K562 (cell line): Measurements from ENCODE around the gene PLXNB1. TPM values are rescaled to one million over a fixed set of nuclear protein-coding genes. Genes with fewer than 3 reads are reported as not detected.

ENCODE experiments used
- ATAC-seq: fragments of 200-7000 bp; cut with Tn5 transposase; 3 replicates; pipeline ENCODE4 v1.9.1; 2020; ENCODE audit warnings: moderate library complexity
- BruUV-seq: library from RNA; stranded (reverse); fragments of 400-500 nt; replicated peaks from 2 replicates; lab custom pipeline; 2021; lab: Mats Ljungman, UMichigan
- CTCF ChIA-PET: fragments of 300-600 bp; formaldehyde crosslinking; extraction: SDS; loops from one replicate; lab custom pipeline; 2021; ENCODE audit warnings: low intra/inter-chr PET ratio; lab: Yijun Ruan, JAX
- POLR2A ChIA-PET: fragments of 300-600, 350-650 bp; sonication (Branson Sonifier 250); formaldehyde crosslinking; extraction: SDS; loops from one replicate; lab custom pipeline; 2021; ENCODE audit warnings: antibody characterized with exemption, inconsistent platforms; lab: Yijun Ruan, JAX
- DNase-seq, 4 experiments: peaks; one replicate each; pipeline versions ENCODE4 v3.0.0 to v3.0.0-alpha.2; 2011 to 2018; ENCODE audit warnings: low spot score in 3 of 4, mixed read lengths in 3 of 4; ENCODE audit errors: extremely low read depth in 1 of 4
- FAIRE-seq: peaks from 2 replicates; lab custom pipeline; 2011; peaks lifted over from hg19 to GRCh38; lab: Jason Lieb, UNC
- H2AFZ ChIP-seq: 2 replicates; pipeline ENCODE4 v1.6.0; 2011; ENCODE audit warnings: low read depth, low read length, control low read depth, inconsistent platforms
- H3K27ac ChIP-seq: fragments of 200-600 bp; 3 replicates; pipeline ENCODE4 v1.8.0; 2011; ENCODE audit warnings: low read depth, mild to moderate bottlenecking, control low read depth, inconsistent platforms, low read length, moderate library complexity, mixed read lengths; ENCODE audit errors: extremely low read depth
- H3K27me3 ChIP-seq, 2 experiments: fragments of 300-600 bp in 1 of 2; 2 replicates in 1 of 2; 3 replicates in 1 of 2; pipeline versions ENCODE4 v1.6.0 to v1.8.0; 2011; ENCODE audit warnings: inconsistent platforms in 2 of 2, low read length in 2 of 2, mild to moderate bottlenecking in 1 of 2, mixed read lengths in 1 of 2, moderate library complexity in 1 of 2; ENCODE audit not compliant: control insufficient read depth in 2 of 2, insufficient read depth in 2 of 2
- H3K36me3 ChIP-seq: fragments of 300-600 bp; 3 replicates; pipeline ENCODE4 v1.8.0; 2011; ENCODE audit warnings: mild to moderate bottlenecking, low read length, inconsistent platforms; ENCODE audit not compliant: control insufficient read depth, insufficient read depth
- H3K4me1 ChIP-seq, 2 experiments: fragments of 200-600 bp in 1 of 2; replicated peaks in 1 of 2; 2 replicates in 1 of 2; 3 replicates in 1 of 2; pipeline versions ENCODE4 v1.5.1 to v1.8.0; 2011; ENCODE audit warnings: inconsistent platforms in 2 of 2, low read length in 2 of 2, mild to moderate bottlenecking in 1 of 2, mixed read lengths in 1 of 2, moderate library complexity in 1 of 2; ENCODE audit not compliant: control insufficient read depth in 2 of 2, insufficient read depth in 2 of 2
- H3K4me2 ChIP-seq: 2 replicates; pipeline ENCODE4 v1.6.1; 2011; ENCODE audit warnings: low read length, control low read depth, inconsistent platforms, mixed read lengths; ENCODE audit not compliant: insufficient read depth
- H3K4me3 ChIP-seq: fragments of 200-600 bp; sonication (generic), shearing (Covaris generic); 2 replicates; pipeline ENCODE4 v1.5.1; 2016; ENCODE audit warnings: control low read depth, inconsistent platforms
- H3K79me2 ChIP-seq: fragments of 200-600 bp; 3 replicates; pipeline ENCODE4 v1.8.0; 2011; ENCODE audit warnings: low read length, inconsistent platforms; ENCODE audit not compliant: control insufficient read depth, insufficient read depth
- H3K9ac ChIP-seq, 2 experiments: 2 replicates each; pipeline versions ENCODE4 v1.6.0 to v1.6.1; 2011; ENCODE audit warnings: low read depth in 2 of 2, low read length in 2 of 2, control low read depth in 1 of 2, inconsistent platforms in 1 of 2, mild to moderate bottlenecking in 1 of 2, mixed read lengths in 1 of 2; ENCODE audit not compliant: insufficient read depth in 1 of 2
- H3K9me1 ChIP-seq: one replicate; pipeline ENCODE4 v1.6.0; 2011; ENCODE audit warnings: inconsistent platforms, mild to moderate bottlenecking, low read length, moderate library complexity; ENCODE audit not compliant: control insufficient read depth, insufficient read depth
- H3K9me3 ChIP-seq: replicated peaks from 2 replicates; pipeline ENCODE4 v1.5.1; 2011; ENCODE audit warnings: low read depth, low read length, inconsistent platforms; ENCODE audit not compliant: control insufficient read depth, insufficient read depth
- H4K20me1 ChIP-seq: replicated peaks from 2 replicates; pipeline ENCODE4 v1.6.1; 2011; ENCODE audit warnings: low read length, inconsistent platforms, mixed read lengths; ENCODE audit not compliant: control insufficient read depth, insufficient read depth
- CBX3 ChIP-seq, 2 experiments: IDR thresholded peaks; 1 replicate in 1 of 2; 2 replicates in 1 of 2; pipeline ENCODE4 v1.6.1; 2012; ENCODE audit warnings: inconsistent platforms in 2 of 2, low read length in 2 of 2, borderline replicate concordance in 1 of 2, control low read depth in 1 of 2
- CTCF ChIP-seq, 3 experiments: IDR thresholded peaks in 2 of 3; conservative IDR thresholded peaks in 1 of 3; 2 replicates each; pipeline ENCODE4 v1.5.1; 2011 to 2012; ENCODE audit warnings: low read length in 3 of 3, mild to moderate bottlenecking in 3 of 3, control low read depth in 2 of 3, improper control_type of control experiment in 1 of 3, inconsistent platforms in 1 of 3, low read depth in 1 of 3, mixed read lengths in 1 of 3, moderate library complexity in 1 of 3; ENCODE audit not compliant: insufficient read depth in 2 of 3
- NFIC ChIP-seq: fragments of 450-650 bp; IDR thresholded peaks from 2 replicates; pipeline ENCODE4 v1.6.1; 2017; ENCODE audit warnings: mild to moderate bottlenecking, inconsistent platforms
- RFX1 ChIP-seq: fragments of 450-650 bp; IDR thresholded peaks from 2 replicates; pipeline ENCODE4 v1.6.1; 2016; ENCODE audit warnings: mild to moderate bottlenecking, moderate library complexity
- RFX5 ChIP-seq: IDR thresholded peaks from 2 replicates; pipeline ENCODE4 v1.6.1; 2011; ENCODE audit warnings: low read depth, mild to moderate bottlenecking, improper control_type of control experiment, low read length
- SLC30A9 ChIP-seq: fragments of 250-450 bp; sonication (Bioruptor Pico); IDR thresholded peaks from 2 replicates; pipeline ENCODE4 v1.8.0; 2022; ENCODE audit warnings: mild to moderate bottlenecking, moderate library complexity
- SMAD1 ChIP-seq: fragments of 150-350 bp; IDR thresholded peaks from 2 replicates; pipeline ENCODE4 v1.6.1; 2014; ENCODE audit warnings: low read length, low read depth; ENCODE audit not compliant: partially characterized antibody
- USF2 ChIP-seq: sonication (generic); formaldehyde crosslinking; IDR thresholded peaks from 2 replicates; pipeline ENCODE4 v1.5.0; 2020; ENCODE audit warnings: missing genetic modification reagents
- WGBS: fragments of 100-300 bp; shearing (Covaris generic); methylation state at CpG from one replicate; pipeline ENCODE4 v1.1.6; 2016; ENCODE audit warnings: low coverage, mixed read lengths; ENCODE audit not compliant: insufficient coverage; ENCODE audit errors: missing lambda C conversion rate; 5-methylcytosine and 5-hydroxymethylcytosine counted together
- in situ Hi-C: fragments of 300-500 bp; cut with MboI; formaldehyde crosslinking; loops from 4 replicates; pipeline ENCODE4 v1.15.0; 2018; ENCODE audit warnings: inconsistent platforms, mixed read lengths
- intact Hi-C: fragments of 100-400 bp; cut with micrococcal nuclease; formaldehyde crosslinking; loops from 2 replicates; pipeline ENCODE4 v1.14.2; 2022
- polyA plus RNA-seq, 8 experiments: library from polyadenylated mRNA; depleted of rRNA in 4 of 8; stranded (reverse) in 5 of 8; unstranded in 3 of 8; fragments of >200 nt; fragmentation: Nextera tagmentation in 2 of 8; fragmentation: Illumina TruSeq in 1 of 8; extraction: Ambion mirVana in 2 of 8; extraction: Trizol in 1 of 8; gene quantifications; 2 replicates each; pipeline versions ENCODE4 v1.2.1 to v1.2.3, GENCODE V29; 2011 to 2014; ENCODE audit warnings: inconsistent platforms in 1 of 8, missing spikeins in 1 of 8
- total RNA-seq, 7 experiments: library from RNA; depleted of rRNA in 6 of 7; stranded (reverse); fragments of >200 nt in 6 of 7; fragmentation: Illumina TruSeq in 2 of 7; extraction: Trizol in 2 of 7; gene quantifications; 2 replicates each; pipeline versions ENCODE4 v1.2.1 to v1.2.3, GENCODE V29; 2011 to 2021; ENCODE audit warnings: low replicate concordance in 1 of 7
- TF ChIP-seq, protein P1 (sequence below): fragments of 450-650 bp; IDR thresholded peaks from one replicate; pipeline ENCODE4 v1.6.1; 2018; ENCODE audit warnings: mild to moderate bottlenecking, moderate library complexity; ENCODE audit not compliant: partially characterized antibody

The PLXNB1 gene
- total and polyA plus RNA-seq, 9 of the 15 experiments (the other 6 are each of a cell fraction or from before 2014, with no cell fraction given), result 0.17 to 17.4 (median 6.0) TPM

- 0 out of 6 replicates have a peak, but pooled peaks of 1 of the 3 experiments have one; percentile 0 for TF ChIP-seq CTCF (IDR thresholded peaks at IDR 0.05 in 2 of 3, conservative IDR thresholded peaks at IDR 0.05 in 1 of 3; ENCODE audit: insufficient read depth in 2 of 3, low read depth in 1 of 3, low read length in 3 of 3)
- peak in 1 of 2 experiments; percentile 11; a peak in 1 of 3 replicates for TF ChIP-seq CBX3 (IDR thresholded peaks at IDR 0.05; ENCODE audit: borderline replicate concordance in 1 of 2, low read length in 2 of 2)
Observed at GRCh38 chr3:48472673-48472922, 42.7 kb upstream of the PLXNB1 start (continued).

DNA sequence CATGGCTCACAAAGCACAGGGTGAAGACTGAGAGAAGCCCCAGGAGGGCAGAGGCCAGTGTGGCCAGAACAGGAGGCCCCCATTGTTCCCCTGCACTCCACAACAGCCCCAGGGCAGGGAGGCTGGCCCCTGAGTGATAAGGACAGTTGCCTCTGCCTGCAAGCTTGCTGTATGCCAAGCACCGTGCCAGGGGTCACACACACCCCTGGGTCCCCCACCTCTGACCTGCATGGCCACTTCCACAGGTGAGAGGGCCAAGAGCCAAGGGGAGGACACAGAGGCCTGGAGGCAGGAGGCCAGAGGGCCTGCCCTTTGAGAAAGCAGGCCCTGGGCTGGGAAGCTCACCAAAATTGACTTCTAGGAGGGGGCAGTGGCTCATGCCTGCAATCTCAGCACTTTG, 40.4 kb upstream of the PLXNB1 start:
- ATAC-seq (no peak), DNase-seq (no peak), FAIRE-seq (no peak)
- TF ChIP-seq USF2 (no peak), RFX1 (no peak), RFX5 (no peak), NFIC (no peak), SMAD1 (no peak), SLC30A9 (CRISPR knock-in tag) (no peak)
- TF ChIP-seq, protein P1, sequence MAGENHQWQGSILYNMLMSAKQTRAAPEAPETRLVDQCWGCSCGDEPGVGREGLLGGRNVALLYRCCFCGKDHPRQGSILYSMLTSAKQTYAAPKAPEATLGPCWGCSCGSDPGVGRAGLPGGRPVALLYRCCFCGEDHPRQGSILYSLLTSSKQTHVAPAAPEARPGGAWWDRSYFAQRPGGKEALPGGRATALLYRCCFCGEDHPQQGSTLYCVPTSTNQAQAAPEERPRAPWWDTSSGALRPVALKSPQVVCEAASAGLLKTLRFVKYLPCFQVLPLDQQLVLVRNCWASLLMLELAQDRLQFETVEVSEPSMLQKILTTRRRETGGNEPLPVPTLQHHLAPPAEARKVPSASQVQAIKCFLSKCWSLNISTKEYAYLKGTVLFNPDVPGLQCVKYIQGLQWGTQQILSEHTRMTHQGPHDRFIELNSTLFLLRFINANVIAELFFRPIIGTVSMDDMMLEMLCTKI, result no peak
- intact Hi-C loops, result no loop called here
- no peaks in the 10 kb centered on the region for H3K9me3 ChIP-seq
- ChIA-PET CTCF (no interaction called here), POLR2A (interaction anchor here (0.6 to 0.9 kb wide), 2 partner anchors 14 to 226 kb away, joined by 3 read pairs; no protein-coding TSS in a partner anchor)
- no peak overlapping the region for H2AFZ ChIP-seq
- in situ Hi-C loops, result no loop called here
- H3K79me2 ChIP-seq, result peaks cover 24% of the 10 kb centered on the region
- H3K4me2 ChIP-seq, result no peak overlapping the region
- H3K9ac ChIP-seq, result peak overlapping the region in 1 of 2 experiments; percentile 83; a peak in 2 of 4 replicates
- H4K20me1 ChIP-seq, result no peaks in the 10 kb centered on the region
- no peak overlapping the region for H3K4me3 ChIP-seq
- BruUV-seq, result no TSS peak
- no CpG with 5 or more reads among the region's 1 CpG for WGBS
- H3K4me1 ChIP-seq, result peaks cover 11 to 57% of the 10 kb centered on the region in 2 experiments
- H3K27ac ChIP-seq, result no peak overlapping the region
- no peaks in the 10 kb centered on the region for H3K27me3 ChIP-seq
- H3K36me3 ChIP-seq, result peaks cover 38% of the 10 kb centered on the region; the same call in 1 of the 3 replicates
- no peaks in the 10 kb centered on the region for H3K9me1 ChIP-seq
